ENCODE results near the gene SERPINB8. TPM values are rescaled to one million over a fixed set of nuclear protein-coding genes. Genes with fewer than 3 reads are reported as not detected.

SERPINB8 gene
- total and polyA plus RNA-seq, 8 donors = 1.2 to 15.3 (median 8.5) TPM

DNA sequence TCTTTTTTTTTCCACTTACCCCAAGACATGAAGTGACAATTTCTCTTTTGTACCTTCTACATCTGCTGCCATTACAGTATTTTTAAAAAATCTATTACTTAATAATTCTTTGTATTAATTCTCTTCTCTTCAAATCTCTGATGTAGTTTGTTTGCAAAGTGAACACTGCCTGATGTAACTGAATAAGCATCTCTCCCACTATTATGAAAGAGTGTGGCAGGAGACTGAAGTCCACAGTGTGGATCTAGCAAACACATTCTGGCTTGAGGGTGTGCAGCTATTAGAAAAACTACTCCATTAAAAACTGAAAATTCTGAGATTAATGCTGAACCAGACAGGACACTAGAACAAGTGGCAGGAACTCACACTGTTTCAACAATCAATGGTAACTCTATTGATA, 5.0 kb upstream of the SERPINB8 start:
- peaks cover 0 to 18% (median 8%) of the 10 kb centered on the region in 4 donors for H3K4me1 ChIP-seq
- intact Hi-C loops (cut with DNase I; ENCODE audit: low total_unique reads) = no loop called here
- no peaks in the 10 kb centered on the region for H3K36me3 ChIP-seq
- H3K4me3 ChIP-seq = no peak overlapping the region
- no peaks in the 10 kb centered on the region for H3K9me3 ChIP-seq
- DNase-seq = no peak
- H3K27ac ChIP-seq = no peak overlapping the region
- peaks cover 0 to 14% (median 0%) of the 10 kb centered on the region in 3 donors for H3K27me3 ChIP-seq
- TF ChIP-seq EP300 (IDR thresholded peaks at IDR 0.05) (no peak), POLR2A (IDR thresholded peaks at IDR 0.05) (no peak), POLR2AphosphoS5 (IDR thresholded peaks at IDR 0.05) (no peak)
- TF ChIP-seq, protein P1, sequence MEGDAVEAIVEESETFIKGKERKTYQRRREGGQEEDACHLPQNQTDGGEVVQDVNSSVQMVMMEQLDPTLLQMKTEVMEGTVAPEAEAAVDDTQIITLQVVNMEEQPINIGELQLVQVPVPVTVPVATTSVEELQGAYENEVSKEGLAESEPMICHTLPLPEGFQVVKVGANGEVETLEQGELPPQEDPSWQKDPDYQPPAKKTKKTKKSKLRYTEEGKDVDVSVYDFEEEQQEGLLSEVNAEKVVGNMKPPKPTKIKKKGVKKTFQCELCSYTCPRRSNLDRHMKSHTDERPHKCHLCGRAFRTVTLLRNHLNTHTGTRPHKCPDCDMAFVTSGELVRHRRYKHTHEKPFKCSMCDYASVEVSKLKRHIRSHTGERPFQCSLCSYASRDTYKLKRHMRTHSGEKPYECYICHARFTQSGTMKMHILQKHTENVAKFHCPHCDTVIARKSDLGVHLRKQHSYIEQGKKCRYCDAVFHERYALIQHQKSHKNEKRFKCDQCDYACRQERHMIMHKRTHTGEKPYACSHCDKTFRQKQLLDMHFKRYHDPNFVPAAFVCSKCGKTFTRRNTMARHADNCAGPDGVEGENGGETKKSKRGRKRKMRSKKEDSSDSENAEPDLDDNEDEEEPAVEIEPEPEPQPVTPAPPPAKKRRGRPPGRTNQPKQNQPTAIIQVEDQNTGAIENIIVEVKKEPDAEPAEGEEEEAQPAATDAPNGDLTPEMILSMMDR (IDR thresholded peaks at IDR 0.05) = no peak

DNA sequence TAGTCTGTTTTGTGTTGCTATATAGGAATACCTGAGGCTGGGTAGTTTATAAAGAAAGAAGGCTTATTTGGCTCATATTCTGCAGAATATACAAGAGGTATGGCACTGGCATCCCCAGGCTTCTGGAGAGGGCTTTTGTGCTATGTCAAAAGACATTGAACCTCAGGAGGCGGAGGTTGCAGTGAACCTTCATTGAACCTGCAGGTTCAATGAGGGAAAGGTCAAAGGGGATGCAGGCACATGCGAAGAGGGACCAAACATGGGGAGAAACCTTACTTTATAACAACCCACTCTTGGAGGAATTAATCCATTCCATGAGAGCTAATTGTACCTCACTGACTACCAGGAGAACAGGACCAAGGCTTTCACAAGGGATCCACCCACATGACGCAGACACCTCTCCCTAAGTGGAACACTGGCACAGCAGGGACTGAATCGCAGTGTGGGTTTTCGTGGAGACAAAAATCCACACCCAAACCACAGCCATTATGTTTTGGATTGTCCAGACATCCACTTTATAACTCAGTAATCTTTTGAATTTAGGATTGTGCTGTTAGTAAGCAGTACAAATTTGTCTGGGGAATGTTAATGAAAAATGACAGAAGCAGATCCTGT, 4.1 kb upstream of the SERPINB8 start:
- intact Hi-C loops (cut with DNase I; ENCODE audit: low total_unique reads) = no loop called here
- WGBS, 5 donors = 83 to 86% (median 84%) methylated on average over 5 of the region's 5 CpGs
- H3K4me1 ChIP-seq = peaks cover 2 to 20% (median 9%) of the 10 kb centered on the region in 4 donors
- H3K4me3 ChIP-seq = no peak overlapping the region
- H3K27ac ChIP-seq = no peak overlapping the region
- H3K9me3 ChIP-seq = no peaks in the 10 kb centered on the region
- DNase-seq = no peak
- H3K27me3 ChIP-seq = peaks cover 0 to 14% (median 0%) of the 10 kb centered on the region in 3 donors
- H3K36me3 ChIP-seq = no peaks in the 10 kb centered on the region
- no peak for TF ChIP-seq POLR2A (IDR thresholded peaks at IDR 0.05)
- TF ChIP-seq, protein P1 (IDR thresholded peaks at IDR 0.05) = no peak
- TF ChIP-seq EP300 (IDR thresholded peaks at IDR 0.05) = no peak
- TF ChIP-seq POLR2AphosphoS5 (IDR thresholded peaks at IDR 0.05) = no peak

DNA sequence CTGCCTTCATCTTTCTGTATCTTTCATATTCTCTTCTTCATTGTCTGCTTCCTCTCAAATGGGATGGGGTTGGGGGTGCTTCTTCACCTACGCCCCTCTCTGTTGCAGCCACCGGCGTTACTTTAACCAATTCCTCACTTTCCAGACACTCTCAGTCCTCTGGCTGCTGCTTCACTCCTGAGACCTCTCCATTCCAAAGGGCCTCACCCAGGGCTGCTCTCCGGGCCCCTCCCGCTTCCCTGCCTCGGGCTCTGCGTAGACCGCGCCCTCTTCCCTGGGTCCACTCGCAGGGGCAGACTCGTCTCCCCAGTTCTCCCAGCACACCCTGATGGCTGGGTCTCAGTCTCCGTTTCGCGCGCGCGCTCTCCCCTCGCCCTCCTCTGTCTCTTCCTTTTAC, 926 bp downstream of the SERPINB8 start:
- TF ChIP-seq, protein P1 (IDR thresholded peaks at IDR 0.05) = no peak
- Histone ChIP-seq H3K9me3 (no peaks in the 10 kb centered on the region), H3K27me3 (no peaks in the 10 kb centered on the region), H3K4me3 (peak overlapping the region; percentile 66 to 77 (median 70)), H3K27ac (peak overlapping the region; percentile 95 to 100 (median 96)), H3K36me3 (no peaks in the 10 kb centered on the region), H3K4me1 (peaks cover 9 to 28% (median 15%) of the 10 kb centered on the region in 4 donors)
- DNase-seq = peak in 1 of 2 donors; percentile 81
- 16 to 29% (median 20%) methylated on average over 18 of the region's 18 CpGs for WGBS, 5 donors
- intact Hi-C loops (cut with DNase I; ENCODE audit: low total_unique reads) = no loop called here

DNA sequence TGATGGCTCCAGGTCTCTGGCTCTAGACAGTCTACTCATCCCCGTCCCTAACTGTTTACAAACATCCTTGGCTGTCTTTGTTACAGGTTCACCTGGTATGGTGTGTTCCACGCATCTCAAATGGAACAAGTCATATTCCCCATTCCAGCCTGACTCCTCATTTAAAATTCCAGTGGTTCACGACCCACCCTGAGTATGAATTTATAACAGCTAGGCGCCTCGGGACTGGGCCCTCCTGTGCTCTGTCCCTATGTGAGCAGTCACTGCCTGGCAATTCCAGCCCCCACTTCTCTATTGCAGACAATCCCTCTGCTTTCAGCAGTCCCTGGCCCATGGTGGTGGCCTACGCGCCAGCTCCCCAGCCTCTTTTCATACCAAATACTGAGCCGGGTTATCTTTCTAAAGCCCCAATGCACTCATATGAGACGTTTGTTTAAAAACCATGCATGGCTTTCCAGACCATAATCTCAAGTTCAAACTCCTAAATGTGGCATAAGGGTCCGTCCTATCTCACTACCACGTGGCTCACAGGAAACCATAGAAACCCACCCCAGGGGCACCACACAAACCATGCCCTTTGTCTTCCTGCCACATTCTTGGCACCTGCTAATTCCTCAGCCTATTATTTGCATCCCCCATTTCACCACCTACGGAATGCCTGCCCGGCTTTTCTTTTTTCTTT, 1.6 kb downstream of the SERPINB8 start:
- TF ChIP-seq, protein P1 (IDR thresholded peaks at IDR 0.05) = no peak
- TF ChIP-seq EP300 (IDR thresholded peaks at IDR 0.05) (no peak), POLR2AphosphoS5 (IDR thresholded peaks at IDR 0.05) (no peak), POLR2A (IDR thresholded peaks at IDR 0.05) (no peak)
- WGBS, 5 donors = 68 to 81% (median 73%) methylated on average over 13 of the region's 13 CpGs
- Histone ChIP-seq H3K36me3 (no peaks in the 10 kb centered on the region), H3K4me1 (peaks cover 9 to 28% (median 15%) of the 10 kb centered on the region in 4 donors), H3K27ac (peak overlapping the region in 4 of 5 donors; percentile 95 to 100 (median 96)), H3K4me3 (peak overlapping the region in 3 of 4 donors; percentile 66 to 77 (median 73)), H3K27me3 (no peaks in the 10 kb centered on the region), H3K9me3 (no peaks in the 10 kb centered on the region)
- peak in 1 of 2 donors; percentile 15 for DNase-seq
- intact Hi-C loops (cut with DNase I; ENCODE audit: low total_unique reads) = no loop called here
